Muscle layer of colon (tissue), 2 donors: ENCODE results near the gene TAF13.
"Not testable (repeated sequence)": the region's sequence is repeated elsewhere in the genome, so short reads cannot be mapped to it uniquely, and the experiment has no call there.

ENCODE experiments used
- H3K27ac ChIP-seq: one replicate; pipeline ENCODE4 v1.7.0; 2013; ENCODE audit warnings: low read depth, mild to moderate bottlenecking, low read length, moderate library complexity
- H3K27me3 ChIP-seq, 2 donors: one replicate each; pipeline ENCODE4 v1.7.0; 2013; ENCODE audit warnings: low read length in 2 of 2, mild to moderate bottlenecking in 2 of 2; ENCODE audit not compliant: insufficient read depth in 2 of 2, control insufficient read depth in 1 of 2
- H3K36me3 ChIP-seq: one replicate; pipeline ENCODE4 v1.7.0; 2013; ENCODE audit warnings: mild to moderate bottlenecking, low read length; ENCODE audit not compliant: insufficient read depth
- H3K4me1 ChIP-seq: one replicate; pipeline ENCODE4 v1.7.0; 2013; ENCODE audit warnings: mild to moderate bottlenecking, low read length; ENCODE audit not compliant: insufficient read depth
- H3K4me3 ChIP-seq, 2 donors: one replicate each; pipeline ENCODE4 v1.7.0; 2013; ENCODE audit warnings: low read length in 2 of 2, low read depth in 1 of 2, mild to moderate bottlenecking in 1 of 2, moderate library complexity in 1 of 2
- H3K9ac ChIP-seq: one replicate; pipeline ENCODE4 v1.7.0; 2013; ENCODE audit warnings: low read length
- H3K9me3 ChIP-seq: one replicate; pipeline ENCODE4 v1.7.0; 2013; ENCODE audit warnings: mild to moderate bottlenecking, low read length
- donor health status: abdominal sarcoma.
- donor health status: Adenocarcinoma of cecum.

The TAF13 gene

DNA sequence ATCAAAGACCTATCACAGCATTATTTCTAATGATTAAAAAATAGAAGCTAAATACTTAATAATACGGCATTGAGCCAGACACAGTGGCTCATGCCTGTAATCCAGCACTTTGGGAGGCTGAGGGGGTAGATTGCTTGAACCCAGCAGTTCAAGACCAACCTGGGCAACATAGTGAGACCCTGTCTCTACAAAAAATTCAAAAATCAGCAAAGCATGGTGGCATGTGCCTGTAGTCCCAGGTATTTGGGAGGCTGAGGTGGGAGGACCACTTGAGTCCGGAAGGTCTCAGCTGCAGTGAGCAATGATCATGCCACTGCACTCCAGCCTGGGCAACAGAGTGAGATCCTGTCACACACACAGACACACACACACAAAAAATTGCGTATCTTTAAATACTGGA is 10.7 kb downstream of the TAF13 start:
- H3K9me3 ChIP-seq, result no peaks in the 10 kb centered on the region
- no peak overlapping the region for H3K4me3 ChIP-seq
- H3K27ac ChIP-seq, result no peak overlapping the region
- H3K36me3 ChIP-seq, result peaks cover 14% of the 10 kb centered on the region
- no peak overlapping the region for H3K9ac ChIP-seq
- no peaks in the 10 kb centered on the region for H3K27me3 ChIP-seq
- H3K4me1 ChIP-seq, result no peaks in the 10 kb centered on the region

DNA sequence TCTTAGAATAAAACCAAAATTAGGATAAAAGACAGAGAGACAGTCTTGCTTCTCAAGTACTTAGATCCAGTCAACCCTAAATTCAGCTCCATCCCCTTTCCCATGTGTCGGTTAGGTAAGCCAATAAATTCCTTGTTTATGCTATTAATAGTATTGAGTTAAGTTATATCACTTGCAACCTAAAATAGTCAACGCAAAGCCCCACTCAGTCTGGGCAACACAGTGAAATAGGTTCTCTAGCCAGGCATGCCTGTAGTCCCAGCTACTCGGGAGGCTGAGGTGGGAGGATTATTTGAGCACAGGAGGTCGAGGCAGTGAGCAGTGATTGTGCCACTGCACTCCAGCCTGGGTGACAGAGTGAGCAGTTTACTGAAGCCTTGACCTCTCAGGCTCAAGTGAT is 14.6 kb downstream of the TAF13 start:
- Histone ChIP-seq H3K4me3 (no peak overlapping the region), H3K27ac (no peak overlapping the region), H3K4me1 (no peaks in the 10 kb centered on the region), H3K9me3 (no peaks in the 10 kb centered on the region), H3K36me3 (no peaks in the 10 kb centered on the region), H3K9ac (no peak overlapping the region), H3K27me3 (no peaks in the 10 kb centered on the region)

DNA sequence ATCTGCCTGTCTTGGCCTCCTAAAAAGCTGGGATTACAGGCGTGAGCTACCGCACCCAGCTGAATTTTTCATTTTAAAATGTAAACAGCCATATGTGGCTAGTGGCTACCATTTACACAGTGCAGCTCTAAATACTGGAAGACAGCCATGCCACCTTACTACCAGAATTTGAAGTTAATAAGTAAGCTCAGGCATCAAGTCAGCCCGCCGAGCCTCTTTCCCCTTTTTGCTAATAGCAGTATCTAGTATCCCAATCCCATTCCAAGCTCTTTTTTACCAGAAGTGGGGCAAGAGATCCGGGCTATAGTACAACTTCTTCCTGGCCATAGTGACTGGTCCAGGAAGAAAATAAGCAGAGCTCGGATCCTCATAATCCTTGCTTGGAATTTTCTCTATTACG is 15.1 kb downstream of the TAF13 start:
- Histone ChIP-seq H3K4me1 (no peaks in the 10 kb centered on the region), H3K36me3 (no peaks in the 10 kb centered on the region), H3K9ac (no peak overlapping the region), H3K27ac (no peak overlapping the region), H3K9me3 (no peaks in the 10 kb centered on the region), H3K27me3 (no peaks in the 10 kb centered on the region), H3K4me3 (no peak overlapping the region)

DNA sequence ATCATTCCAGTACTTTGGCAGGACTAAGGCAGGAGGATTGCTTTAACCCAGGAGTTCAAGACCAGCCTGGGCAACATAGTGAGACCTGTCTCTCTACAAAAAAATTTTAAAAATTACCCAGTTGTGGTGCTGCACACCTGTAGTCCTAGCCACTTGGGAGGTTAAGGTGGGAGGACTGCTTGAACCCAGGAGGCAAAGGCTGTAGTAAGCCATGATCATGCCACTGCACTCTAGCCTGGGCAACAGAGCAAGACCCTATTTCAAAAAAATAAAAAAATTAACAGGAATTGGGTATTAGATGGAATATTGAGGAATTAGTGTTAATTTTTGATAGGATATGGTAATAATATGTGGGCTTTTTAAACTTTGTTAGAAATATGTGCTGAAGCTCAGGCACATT is 16.8 kb downstream of the TAF13 start:
- Histone ChIP-seq H3K27ac (no peak overlapping the region), H3K9ac (no peak overlapping the region), H3K27me3 (no peaks in the 10 kb centered on the region), H3K9me3 (no peaks in the 10 kb centered on the region), H3K36me3 (no peaks in the 10 kb centered on the region), H3K4me1 (no peaks in the 10 kb centered on the region), H3K4me3 (no peak overlapping the region)

DNA sequence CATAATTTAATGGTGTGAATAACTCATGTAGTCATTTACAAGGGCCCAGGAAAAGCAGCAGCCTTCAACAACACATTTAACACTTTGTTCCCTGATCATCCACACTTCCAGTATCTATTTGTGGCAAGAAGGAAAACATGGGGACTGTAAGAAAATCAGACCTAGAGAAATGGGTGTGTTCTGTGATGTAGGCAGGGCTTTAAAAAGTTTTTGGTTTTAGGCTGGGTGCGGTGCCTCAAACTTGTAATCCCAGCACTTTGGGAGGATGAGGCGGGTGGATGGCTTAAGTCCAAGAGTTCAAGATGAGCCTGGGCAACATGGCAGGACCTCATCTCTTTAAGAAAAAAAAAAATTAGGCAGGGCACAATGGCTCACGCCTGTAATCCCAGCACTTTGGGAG is 19.7 kb downstream of the TAF13 start:
- H3K36me3 ChIP-seq, result no peaks in the 10 kb centered on the region
- no peaks in the 10 kb centered on the region for H3K27me3 ChIP-seq
- H3K9me3 ChIP-seq, result no peaks in the 10 kb centered on the region
- H3K4me1 ChIP-seq, result no peaks in the 10 kb centered on the region
- no peak overlapping the region for H3K4me3 ChIP-seq
- H3K9ac ChIP-seq, result no peak overlapping the region
- no peak overlapping the region for H3K27ac ChIP-seq

DNA sequence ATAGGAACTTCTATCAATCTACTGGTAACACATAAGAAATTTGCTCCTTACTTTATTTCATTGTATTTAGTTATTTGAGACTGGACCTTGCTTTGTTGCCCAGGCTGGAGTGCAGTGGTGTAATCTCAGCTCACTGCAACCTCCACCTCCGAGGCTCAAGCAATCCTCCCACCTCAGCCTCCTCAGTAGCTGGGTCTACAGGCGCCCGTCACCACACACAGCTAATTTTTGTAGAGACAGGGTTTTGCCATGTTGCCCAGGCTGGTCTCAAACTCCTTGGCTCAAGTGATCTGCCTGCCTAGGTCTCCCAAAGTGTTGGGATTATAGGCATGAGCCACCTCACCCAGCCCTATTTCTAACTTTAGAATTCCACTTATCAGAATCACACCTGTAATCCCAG is 23.7 kb downstream of the TAF13 start:
- not testable (repeated sequence) for H3K4me1 ChIP-seq, H3K27ac ChIP-seq, H3K36me3 ChIP-seq, H3K27me3 ChIP-seq, H3K9me3 ChIP-seq, H3K9ac ChIP-seq, H3K4me3 ChIP-seq

DNA sequence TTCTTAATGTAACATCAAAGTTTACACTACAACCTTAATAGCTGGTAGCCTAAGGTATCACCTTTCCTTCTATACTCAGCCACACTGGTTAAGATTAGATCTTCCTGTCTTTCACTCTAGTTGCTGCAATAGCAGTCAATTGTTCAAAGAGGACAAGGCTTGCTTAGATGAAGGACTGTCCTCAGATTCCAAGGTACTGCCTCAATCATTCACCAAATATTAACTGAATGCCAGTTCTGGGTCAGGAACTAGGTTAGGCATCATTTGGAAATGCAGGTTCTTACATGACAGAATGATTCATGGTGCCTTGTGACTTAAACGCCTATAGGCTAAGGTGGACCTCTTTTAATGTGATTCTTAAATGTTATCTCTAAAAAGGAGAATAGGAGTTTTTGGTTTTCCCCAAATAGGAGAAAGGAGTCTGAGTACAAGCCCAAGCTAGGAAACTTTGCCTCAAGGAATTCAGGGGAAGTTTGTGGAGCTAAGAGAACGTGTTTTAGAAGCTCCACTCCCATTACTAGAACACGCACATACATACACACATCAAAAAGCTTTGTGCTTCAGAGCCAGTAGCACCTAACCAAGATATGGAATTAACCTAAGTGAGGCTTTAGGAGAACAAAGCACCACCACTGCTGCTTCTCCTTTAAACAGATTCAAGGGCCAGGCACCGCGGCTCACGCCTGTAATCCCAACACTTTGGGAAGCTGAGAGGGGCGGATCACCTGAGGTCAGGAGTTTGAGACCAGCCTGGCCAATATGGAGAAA is 25.4 kb downstream of the TAF13 start:
- H3K9ac ChIP-seq, result no peak overlapping the region
- no peak overlapping the region for H3K4me3 ChIP-seq
- no peak overlapping the region for H3K27ac ChIP-seq

DNA sequence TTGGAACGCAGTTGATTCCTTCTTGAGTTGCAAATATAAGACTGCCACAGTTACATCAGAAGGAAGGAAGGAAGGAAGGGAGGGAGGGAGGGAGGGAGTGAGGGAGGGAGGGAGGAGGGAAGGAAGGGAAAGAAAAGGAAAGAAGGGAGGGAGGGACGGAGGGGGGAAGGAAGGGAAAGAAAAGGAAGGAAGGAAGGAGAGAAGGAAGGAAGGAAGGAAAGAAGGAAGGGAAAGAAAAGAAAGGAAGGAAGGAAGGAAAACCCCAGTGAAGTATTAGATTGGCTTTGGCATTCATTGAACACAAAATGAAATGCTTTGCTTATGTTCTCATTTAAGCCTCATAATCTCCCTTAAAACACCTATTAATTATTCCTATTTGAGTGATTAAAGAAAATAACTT is 27.5 kb downstream of the TAF13 start:
- Histone ChIP-seq H3K4me1 (no peaks in the 10 kb centered on the region), H3K27ac (no peak overlapping the region), H3K27me3 (no peaks in the 10 kb centered on the region), H3K4me3 (no peak overlapping the region), H3K9me3 (no peaks in the 10 kb centered on the region), H3K36me3 (no peaks in the 10 kb centered on the region), H3K9ac (no peak overlapping the region)

More for the DNA sequence above, 25.4 kb downstream of the TAF13 start:
- Histone ChIP-seq H3K27me3 (no peaks in the 10 kb centered on the region), H3K4me1 (no peaks in the 10 kb centered on the region), H3K9me3 (no peaks in the 10 kb centered on the region), H3K36me3 (no peaks in the 10 kb centered on the region)

DNA sequence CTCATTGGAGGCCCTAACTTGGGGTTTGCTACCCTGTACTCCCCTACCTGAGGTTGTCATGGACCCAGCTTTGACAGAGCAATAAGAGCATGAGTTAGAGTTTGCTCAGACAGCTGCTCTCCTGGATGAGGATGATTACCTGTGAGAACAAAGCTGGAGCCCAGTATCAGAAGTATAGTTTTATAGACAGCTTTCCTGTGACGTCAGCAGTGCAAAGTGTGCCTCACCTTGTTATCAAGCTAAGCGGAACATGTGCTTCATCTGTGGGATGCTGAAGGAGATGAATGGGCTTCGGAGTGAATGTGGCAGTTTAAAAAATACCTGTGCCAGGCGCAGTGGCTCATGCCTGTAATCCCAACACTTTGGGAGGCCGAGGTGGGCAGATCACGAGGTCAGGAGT is 28.5 kb downstream of the TAF13 start:
- Histone ChIP-seq H3K4me1 (no peaks in the 10 kb centered on the region), H3K36me3 (no peaks in the 10 kb centered on the region), H3K9me3 (no peaks in the 10 kb centered on the region), H3K9ac (no peak overlapping the region), H3K27ac (no peak overlapping the region), H3K27me3 (no peaks in the 10 kb centered on the region), H3K4me3 (no peak overlapping the region)

DNA sequence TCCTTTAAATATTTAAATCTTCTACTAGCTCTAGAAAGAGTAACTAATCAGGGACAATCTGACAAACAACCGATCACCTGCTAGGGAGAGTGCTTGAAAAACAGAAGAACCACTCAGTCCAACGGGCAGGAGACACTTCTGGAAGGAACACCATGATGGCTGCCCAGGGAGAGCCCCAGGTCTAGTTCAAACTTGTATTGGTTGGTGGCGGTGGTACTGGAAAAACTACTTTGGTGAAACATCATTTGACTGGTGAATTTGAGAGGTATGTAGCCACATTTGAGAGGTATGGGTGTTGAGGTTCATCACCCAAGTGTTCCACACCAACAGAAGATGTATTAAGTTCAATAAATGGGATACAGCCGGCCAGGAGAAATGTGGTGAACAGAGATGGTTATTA is 29.1 kb downstream of the TAF13 start:
- Histone ChIP-seq H3K27me3 (no peaks in the 10 kb centered on the region), H3K27ac (no peak overlapping the region), H3K4me3 (no peak overlapping the region), H3K9ac (no peak overlapping the region), H3K9me3 (no peaks in the 10 kb centered on the region), H3K36me3 (no peaks in the 10 kb centered on the region), H3K4me1 (no peaks in the 10 kb centered on the region)

DNA sequence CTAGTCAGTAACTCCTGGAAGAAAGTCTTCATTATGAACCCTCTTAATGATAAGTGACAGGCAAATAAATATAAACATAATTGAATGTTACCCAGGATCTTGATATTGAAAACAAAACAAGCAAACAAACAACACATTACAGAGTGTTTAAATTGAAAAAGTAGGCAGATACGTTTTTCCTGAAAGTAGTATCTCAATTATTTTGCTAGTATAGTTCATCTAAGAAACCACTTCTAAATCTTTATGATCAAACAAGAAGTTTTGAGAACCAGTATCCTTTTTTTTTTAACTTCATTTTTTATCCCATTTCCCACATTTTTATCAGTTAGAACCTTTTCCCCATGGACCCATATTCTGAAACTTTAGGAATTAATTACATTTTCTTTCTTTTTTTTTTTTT is 30.2 kb downstream of the TAF13 start:
- H3K9me3 ChIP-seq, result no peaks in the 10 kb centered on the region
- no peaks in the 10 kb centered on the region for H3K4me1 ChIP-seq
- no peaks in the 10 kb centered on the region for H3K27me3 ChIP-seq
- no peak overlapping the region for H3K27ac ChIP-seq
- H3K36me3 ChIP-seq, result no peaks in the 10 kb centered on the region
- H3K9ac ChIP-seq, result no peak overlapping the region
- H3K4me3 ChIP-seq, result no peak overlapping the region
